Transverse colon (tissue), 3 donors: ENCODE measurements around the gene GTF2IRD1.

Source experiments
- EP300 ChIP-seq: sonication (generic); formaldehyde crosslinking; IDR thresholded peaks from one replicate; pipeline ENCODE4 v1.6.1; 2017; ENCODE audit warnings: antibody characterized with exemption, low read depth
- POLR2A ChIP-seq: fragments of 450-650 bp; IDR thresholded peaks from one replicate; pipeline ENCODE4 v1.6.1; 2016; ENCODE audit warnings: antibody characterized with exemption, mild to moderate bottlenecking, moderate library complexity
- POLR2AphosphoS5 ChIP-seq, 3 donors: sonication (generic); formaldehyde crosslinking; IDR thresholded peaks; one replicate each; pipeline ENCODE4 v1.6.1; 2016; ENCODE audit warnings: antibody characterized with exemption in 3 of 3

DNA sequence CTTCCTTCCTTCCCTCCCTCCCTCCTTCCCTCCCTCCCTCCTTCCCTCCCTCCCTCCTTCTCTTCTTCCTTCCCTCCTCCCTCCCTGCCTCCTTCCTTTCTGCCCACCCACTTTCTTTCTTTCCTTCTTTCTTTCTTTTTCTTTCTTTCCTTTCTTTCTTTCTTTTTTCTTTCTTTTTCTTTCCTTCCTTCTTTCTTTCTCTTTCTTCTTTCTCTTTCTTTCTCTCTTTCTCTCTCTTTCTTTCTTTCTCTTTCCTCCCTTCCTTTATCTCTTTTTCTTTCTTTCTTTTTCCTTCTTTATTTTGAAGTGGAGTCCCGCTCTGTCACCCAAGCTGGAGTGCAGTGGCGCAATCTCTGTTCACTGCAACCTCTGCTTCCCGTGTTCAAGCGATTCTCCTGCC is 33.7 kb upstream of the GTF2IRD1 start:
- TF ChIP-seq POLR2AphosphoS5 (IDR thresholded peaks at IDR 0.05) (no peak), POLR2A (no peak), EP300 (no peak)
